HG02970 (cell line): ENCODE results near the gene NUB1.

Experiments
- ATAC-seq: cut with Tn5 transposase; IDR thresholded peaks from one replicate; pipeline ENCODE4 v1.9.1; 2021; ENCODE audit warnings: mild to moderate bottlenecking, moderate library complexity, moderate number of reproducible peaks; ENCODE audit not compliant: unreplicated experiment, low FRiP score

The NUB1 gene

GRCh38 chr7:151374139-151374538, 32.5 kb downstream of the NUB1 start:
- no peak for ATAC-seq

GRCh38 chr7:151374726-151375125, 33.1 kb downstream of the NUB1 start:
- no peak for ATAC-seq

- no peak for ATAC-seq
Measured at GRCh38 chr7:151375530-151376217, 34.1 kb downstream of the NUB1 start.

- ATAC-seq = no peak
Measured at GRCh38 chr7:151376218-151376902, 34.7 kb downstream of the NUB1 start.

GRCh38 chr7:151377406-151377805, 35.8 kb downstream of the NUB1 start:
- no peak for ATAC-seq

GRCh38 chr7:151378011-151378410, 36.4 kb downstream of the NUB1 start:
- no peak for ATAC-seq

- no peak for ATAC-seq
Measured at GRCh38 chr7:151378496-151379192, 37.0 kb downstream of the NUB1 start.

- ATAC-seq = no peak
Measured at GRCh38 chr7:151379193-151379520, 37.5 kb downstream of the NUB1 start.

GRCh38 chr7:151379534-151380198, 38.1 kb downstream of the NUB1 start:
- ATAC-seq = no peak

GRCh38 chr7:151380199-151381097, 38.8 kb downstream of the NUB1 start:
- ATAC-seq = no peak

- no peak for ATAC-seq
Measured at GRCh38 chr7:151381098-151381347, 39.4 kb downstream of the NUB1 start.

GRCh38 chr7:151381348-151382078, 39.9 kb downstream of the NUB1 start:
- ATAC-seq = no peak

- no peak for ATAC-seq
Measured at GRCh38 chr7:151382079-151382885, 40.7 kb downstream of the NUB1 start.

- no peak for ATAC-seq
Measured at GRCh38 chr7:151383638-151384351, 42.2 kb downstream of the NUB1 start.

- no peak for ATAC-seq
Measured at GRCh38 chr7:151384352-151384697, 42.7 kb downstream of the NUB1 start.

GRCh38 chr7:151384776-151385625, 43.4 kb downstream of the NUB1 start:
- no peak for ATAC-seq

GRCh38 chr7:151385626-151386300, 44.2 kb downstream of the NUB1 start:
- no peak for ATAC-seq
